ENCODE measurements around the gene PRC1.

DNA sequence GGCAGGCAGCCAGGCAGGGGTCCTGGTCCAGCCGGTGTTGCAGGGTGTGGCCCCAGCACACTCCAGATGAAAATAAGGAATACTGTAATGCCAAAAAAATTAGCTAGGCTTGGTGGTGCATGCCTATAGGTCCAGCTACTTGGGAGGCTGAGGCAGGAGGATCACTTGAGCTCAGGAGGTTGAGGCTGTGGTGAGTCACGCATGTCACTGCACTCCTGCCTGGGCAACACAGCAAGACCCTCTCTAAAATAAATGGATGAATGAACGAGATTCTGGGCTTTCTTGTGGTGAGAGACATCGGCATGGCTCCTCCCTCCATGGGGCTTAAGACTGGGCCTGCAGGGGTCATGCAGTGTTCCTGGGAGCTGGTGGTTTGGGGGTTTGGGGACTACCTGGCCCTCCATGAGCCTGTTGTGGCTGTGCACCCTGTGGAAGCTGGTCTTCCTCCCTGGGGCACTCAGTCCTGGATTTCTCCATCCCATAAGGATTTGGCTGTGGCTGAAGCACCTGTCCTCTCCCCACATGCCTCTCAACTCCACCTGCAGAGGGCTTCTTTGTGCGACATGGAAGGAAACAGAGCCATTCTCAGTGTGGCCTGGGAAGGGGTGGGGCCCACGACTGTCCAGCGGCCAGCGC lies 47.3 kb downstream of the PRC1 start:
- TF ChIP-seq, protein P1, sequence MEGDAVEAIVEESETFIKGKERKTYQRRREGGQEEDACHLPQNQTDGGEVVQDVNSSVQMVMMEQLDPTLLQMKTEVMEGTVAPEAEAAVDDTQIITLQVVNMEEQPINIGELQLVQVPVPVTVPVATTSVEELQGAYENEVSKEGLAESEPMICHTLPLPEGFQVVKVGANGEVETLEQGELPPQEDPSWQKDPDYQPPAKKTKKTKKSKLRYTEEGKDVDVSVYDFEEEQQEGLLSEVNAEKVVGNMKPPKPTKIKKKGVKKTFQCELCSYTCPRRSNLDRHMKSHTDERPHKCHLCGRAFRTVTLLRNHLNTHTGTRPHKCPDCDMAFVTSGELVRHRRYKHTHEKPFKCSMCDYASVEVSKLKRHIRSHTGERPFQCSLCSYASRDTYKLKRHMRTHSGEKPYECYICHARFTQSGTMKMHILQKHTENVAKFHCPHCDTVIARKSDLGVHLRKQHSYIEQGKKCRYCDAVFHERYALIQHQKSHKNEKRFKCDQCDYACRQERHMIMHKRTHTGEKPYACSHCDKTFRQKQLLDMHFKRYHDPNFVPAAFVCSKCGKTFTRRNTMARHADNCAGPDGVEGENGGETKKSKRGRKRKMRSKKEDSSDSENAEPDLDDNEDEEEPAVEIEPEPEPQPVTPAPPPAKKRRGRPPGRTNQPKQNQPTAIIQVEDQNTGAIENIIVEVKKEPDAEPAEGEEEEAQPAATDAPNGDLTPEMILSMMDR (IDR thresholded peaks at IDR 0.05; ENCODE audit: insufficient read depth, low read depth, low read length) = no peak
- no peak for TF ChIP-seq EZH2 (IDR thresholded peaks at IDR 0.05; ENCODE audit: insufficient read depth, low read length)

Data from astrocyte (in vitro differentiated cells and primary cell).